22Rv1 (cell line): ENCODE results near the gene SP100.
"Not testable (repeated sequence)": the region's sequence is repeated elsewhere in the genome, so short reads cannot be mapped to it uniquely, and the experiment has no call there.

Experiments
- H3K27ac ChIP-seq: fragments of 450-650 bp; 2 replicates; pipeline ENCODE4 v1.5.1; 2017
- ZFX ChIP-seq: fragments of 450-650 bp; IDR thresholded peaks from 2 replicates; pipeline ENCODE4 v1.6.1; 2017; ENCODE audit warnings: antibody characterized with exemption, borderline replicate concordance
- TF ChIP-seq, protein P1 (sequence below): fragments of 450-650 bp; IDR thresholded peaks from 2 replicates; pipeline ENCODE4 v1.5.1; 2017; ENCODE audit warnings: mild to moderate bottlenecking

The SP100 gene

GRCh38 chr2:230403746-230404145, 12.3 kb upstream of the SP100 start:
- TF ChIP-seq, protein P1, sequence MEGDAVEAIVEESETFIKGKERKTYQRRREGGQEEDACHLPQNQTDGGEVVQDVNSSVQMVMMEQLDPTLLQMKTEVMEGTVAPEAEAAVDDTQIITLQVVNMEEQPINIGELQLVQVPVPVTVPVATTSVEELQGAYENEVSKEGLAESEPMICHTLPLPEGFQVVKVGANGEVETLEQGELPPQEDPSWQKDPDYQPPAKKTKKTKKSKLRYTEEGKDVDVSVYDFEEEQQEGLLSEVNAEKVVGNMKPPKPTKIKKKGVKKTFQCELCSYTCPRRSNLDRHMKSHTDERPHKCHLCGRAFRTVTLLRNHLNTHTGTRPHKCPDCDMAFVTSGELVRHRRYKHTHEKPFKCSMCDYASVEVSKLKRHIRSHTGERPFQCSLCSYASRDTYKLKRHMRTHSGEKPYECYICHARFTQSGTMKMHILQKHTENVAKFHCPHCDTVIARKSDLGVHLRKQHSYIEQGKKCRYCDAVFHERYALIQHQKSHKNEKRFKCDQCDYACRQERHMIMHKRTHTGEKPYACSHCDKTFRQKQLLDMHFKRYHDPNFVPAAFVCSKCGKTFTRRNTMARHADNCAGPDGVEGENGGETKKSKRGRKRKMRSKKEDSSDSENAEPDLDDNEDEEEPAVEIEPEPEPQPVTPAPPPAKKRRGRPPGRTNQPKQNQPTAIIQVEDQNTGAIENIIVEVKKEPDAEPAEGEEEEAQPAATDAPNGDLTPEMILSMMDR = no peak
- no peak for TF ChIP-seq ZFX
- no peak overlapping the region for H3K27ac ChIP-seq

DNA sequence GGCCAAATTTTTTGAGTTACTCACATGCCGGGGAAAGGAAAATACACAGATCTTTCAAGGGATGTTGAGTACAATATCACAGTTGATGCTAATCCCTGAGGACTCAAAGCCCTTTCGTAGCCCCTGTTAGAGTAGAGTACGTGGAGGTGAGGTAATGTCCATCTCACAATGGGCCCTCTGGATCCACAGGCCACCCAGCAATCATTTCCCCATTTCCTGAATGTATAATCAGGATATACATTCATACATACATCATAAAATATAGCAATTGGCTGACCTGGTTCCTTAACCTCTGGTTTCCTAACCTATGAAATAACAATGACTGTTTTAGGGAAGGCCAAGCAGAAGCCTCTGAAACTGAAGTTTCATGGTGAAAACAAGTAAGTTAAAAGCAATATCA, 10.2 kb upstream of the SP100 start:
- H3K27ac ChIP-seq = no peak overlapping the region
- TF ChIP-seq ZFX = no peak
- TF ChIP-seq, protein P1 = no peak

- TF ChIP-seq ZFX = no peak
- TF ChIP-seq, protein P1 = no peak
- H3K27ac ChIP-seq = no peak overlapping the region
Measured at GRCh38 chr2:230408244-230408842, 7.7 kb upstream of the SP100 start.

GRCh38 chr2:230409316-230409715, 6.7 kb upstream of the SP100 start:
- H3K27ac ChIP-seq = not testable (repeated sequence)

- TF ChIP-seq, protein P1 = no peak
- no peak for TF ChIP-seq ZFX
- no peak overlapping the region for H3K27ac ChIP-seq
Measured at GRCh38 chr2:230410263-230410662, 5.7 kb upstream of the SP100 start.

- H3K27ac ChIP-seq = peak overlapping the region; percentile 55
- TF ChIP-seq, protein P1 = no peak
- no peak for TF ChIP-seq ZFX
Measured at GRCh38 chr2:230410861-230411569, 5.0 kb upstream of the SP100 start.

- H3K27ac ChIP-seq = peak overlapping the region; percentile 55
- no peak for TF ChIP-seq ZFX
- TF ChIP-seq, protein P1 = no peak
Measured at GRCh38 chr2:230411570-230412370, 4.2 kb upstream of the SP100 start.
